HL-60 (cell line): Measurements from ENCODE around the gene API5.

ENCODE experiments used
- DNase-seq, 2 experiments: peaks; one replicate each; pipeline ENCODE4 v3.0.0-alpha.2; 2010 to 2020; ENCODE audit warnings: low read depth in 1 of 2, low spot score in 1 of 2
- H3K27ac ChIP-seq: fragments of 250-450 bp; sonication (Bioruptor Pico); replicated peaks from 2 replicates; pipeline ENCODE4 v1.5.1; 2020; ENCODE audit warnings: mild to moderate bottlenecking, moderate library complexity
- H3K27me3 ChIP-seq: fragments of 250-450 bp; sonication (Bioruptor Pico); 2 replicates; pipeline ENCODE4 v1.5.1; 2021; ENCODE audit warnings: mild to moderate bottlenecking, moderate library complexity; ENCODE audit not compliant: insufficient read depth, poor library complexity, severe bottlenecking
- H3K4me3 ChIP-seq: replicated peaks from 2 replicates; pipeline ENCODE4 v1.5.1; 2011; ENCODE audit warnings: mild to moderate bottlenecking, control low read depth, low read length; ENCODE audit not compliant: insufficient read depth
- CTCF ChIP-seq: IDR thresholded peaks from one replicate; pipeline ENCODE4 v1.5.1; 2011; ENCODE audit warnings: low read length, control low read depth, inconsistent platforms; ENCODE audit not compliant: insufficient read depth
- GABPA ChIP-seq: IDR thresholded peaks from 2 replicates; pipeline ENCODE4 v1.6.1; 2012; ENCODE audit warnings: low read depth
- POLR2AphosphoS5 ChIP-seq: IDR thresholded peaks from 2 replicates; pipeline ENCODE4 v1.6.1; 2012; ENCODE audit warnings: low read depth
- SPI1 ChIP-seq: IDR thresholded peaks from 2 replicates; pipeline ENCODE4 v1.6.1; 2012; ENCODE audit warnings: low read depth, mild to moderate bottlenecking, borderline replicate concordance
- TF ChIP-seq, protein P1 (sequence below): IDR thresholded peaks from 2 replicates; pipeline ENCODE4 v1.6.1; 2012; ENCODE audit warnings: low read depth; ENCODE audit not compliant: insufficient replicate concordance

API5 gene

GRCh38 chr11:43315966-43316365 lies 4.2 kb downstream of the API5 start:
- H3K4me3 ChIP-seq, result no peak overlapping the region
- TF ChIP-seq CTCF, result no peak
- TF ChIP-seq SPI1, result no peak
- TF ChIP-seq GABPA, result no peak
- TF ChIP-seq, protein P1, sequence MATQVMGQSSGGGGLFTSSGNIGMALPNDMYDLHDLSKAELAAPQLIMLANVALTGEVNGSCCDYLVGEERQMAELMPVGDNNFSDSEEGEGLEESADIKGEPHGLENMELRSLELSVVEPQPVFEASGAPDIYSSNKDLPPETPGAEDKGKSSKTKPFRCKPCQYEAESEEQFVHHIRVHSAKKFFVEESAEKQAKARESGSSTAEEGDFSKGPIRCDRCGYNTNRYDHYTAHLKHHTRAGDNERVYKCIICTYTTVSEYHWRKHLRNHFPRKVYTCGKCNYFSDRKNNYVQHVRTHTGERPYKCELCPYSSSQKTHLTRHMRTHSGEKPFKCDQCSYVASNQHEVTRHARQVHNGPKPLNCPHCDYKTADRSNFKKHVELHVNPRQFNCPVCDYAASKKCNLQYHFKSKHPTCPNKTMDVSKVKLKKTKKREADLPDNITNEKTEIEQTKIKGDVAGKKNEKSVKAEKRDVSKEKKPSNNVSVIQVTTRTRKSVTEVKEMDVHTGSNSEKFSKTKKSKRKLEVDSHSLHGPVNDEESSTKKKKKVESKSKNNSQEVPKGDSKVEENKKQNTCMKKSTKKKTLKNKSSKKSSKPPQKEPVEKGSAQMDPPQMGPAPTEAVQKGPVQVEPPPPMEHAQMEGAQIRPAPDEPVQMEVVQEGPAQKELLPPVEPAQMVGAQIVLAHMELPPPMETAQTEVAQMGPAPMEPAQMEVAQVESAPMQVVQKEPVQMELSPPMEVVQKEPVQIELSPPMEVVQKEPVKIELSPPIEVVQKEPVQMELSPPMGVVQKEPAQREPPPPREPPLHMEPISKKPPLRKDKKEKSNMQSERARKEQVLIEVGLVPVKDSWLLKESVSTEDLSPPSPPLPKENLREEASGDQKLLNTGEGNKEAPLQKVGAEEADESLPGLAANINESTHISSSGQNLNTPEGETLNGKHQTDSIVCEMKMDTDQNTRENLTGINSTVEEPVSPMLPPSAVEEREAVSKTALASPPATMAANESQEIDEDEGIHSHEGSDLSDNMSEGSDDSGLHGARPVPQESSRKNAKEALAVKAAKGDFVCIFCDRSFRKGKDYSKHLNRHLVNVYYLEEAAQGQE, result no peak
- TF ChIP-seq POLR2AphosphoS5, result no peak
- H3K27me3 ChIP-seq, result no peaks in the 10 kb centered on the region
- no peak for DNase-seq
- no peak overlapping the region for H3K27ac ChIP-seq

- TF ChIP-seq GABPA (no peak), CTCF (no peak), SPI1 (no peak), POLR2AphosphoS5 (no peak)
- TF ChIP-seq, protein P1, result no peak
- no peaks in the 10 kb centered on the region for H3K27me3 ChIP-seq
- H3K4me3 ChIP-seq, result no peak overlapping the region
- no peak for DNase-seq
- no peak overlapping the region for H3K27ac ChIP-seq
Measured at GRCh38 chr11:43316451-43316850, 4.7 kb downstream of the API5 start.

- no peak for DNase-seq
- H3K27me3 ChIP-seq, result no peaks in the 10 kb centered on the region
- H3K27ac ChIP-seq, result no peak overlapping the region
- TF ChIP-seq SPI1, result no peak
- no peak for TF ChIP-seq POLR2AphosphoS5
- TF ChIP-seq, protein P1, result no peak
- no peak for TF ChIP-seq GABPA
- no peak for TF ChIP-seq CTCF
- H3K4me3 ChIP-seq, result no peak overlapping the region
Measured at GRCh38 chr11:43327987-43328386, 16.2 kb downstream of the API5 start.
